ENCODE results near the gene CRACR2B.

The CRACR2B gene

DNA sequence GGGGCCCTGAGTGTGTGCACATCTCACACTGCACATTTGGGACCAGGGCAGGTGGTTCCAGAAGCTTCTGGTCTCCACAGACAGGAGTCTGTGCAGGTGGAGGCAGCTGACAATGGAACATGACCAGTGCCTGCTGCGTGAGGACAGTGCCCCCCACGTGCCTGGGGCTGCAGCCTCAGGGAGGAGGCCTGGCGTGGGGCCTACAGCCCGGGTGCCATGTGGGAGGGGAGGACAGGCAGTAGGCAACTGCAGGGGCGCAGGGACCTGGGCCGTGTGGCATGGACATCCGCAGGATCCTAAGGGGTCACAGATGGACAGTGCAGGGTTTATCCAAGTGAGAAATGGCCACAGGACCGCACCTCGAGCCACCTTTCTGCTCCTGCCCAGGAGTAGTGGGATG lies 43.8 kb downstream of the CRACR2B start:
- H3K4me3 ChIP-seq (ENCODE audit: low read depth, low read length): no peak overlapping the region
- TF ChIP-seq, protein P1, sequence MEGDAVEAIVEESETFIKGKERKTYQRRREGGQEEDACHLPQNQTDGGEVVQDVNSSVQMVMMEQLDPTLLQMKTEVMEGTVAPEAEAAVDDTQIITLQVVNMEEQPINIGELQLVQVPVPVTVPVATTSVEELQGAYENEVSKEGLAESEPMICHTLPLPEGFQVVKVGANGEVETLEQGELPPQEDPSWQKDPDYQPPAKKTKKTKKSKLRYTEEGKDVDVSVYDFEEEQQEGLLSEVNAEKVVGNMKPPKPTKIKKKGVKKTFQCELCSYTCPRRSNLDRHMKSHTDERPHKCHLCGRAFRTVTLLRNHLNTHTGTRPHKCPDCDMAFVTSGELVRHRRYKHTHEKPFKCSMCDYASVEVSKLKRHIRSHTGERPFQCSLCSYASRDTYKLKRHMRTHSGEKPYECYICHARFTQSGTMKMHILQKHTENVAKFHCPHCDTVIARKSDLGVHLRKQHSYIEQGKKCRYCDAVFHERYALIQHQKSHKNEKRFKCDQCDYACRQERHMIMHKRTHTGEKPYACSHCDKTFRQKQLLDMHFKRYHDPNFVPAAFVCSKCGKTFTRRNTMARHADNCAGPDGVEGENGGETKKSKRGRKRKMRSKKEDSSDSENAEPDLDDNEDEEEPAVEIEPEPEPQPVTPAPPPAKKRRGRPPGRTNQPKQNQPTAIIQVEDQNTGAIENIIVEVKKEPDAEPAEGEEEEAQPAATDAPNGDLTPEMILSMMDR (IDR thresholded peaks at IDR 0.05; ENCODE audit: low read depth, low read length): no peak

DNA sequence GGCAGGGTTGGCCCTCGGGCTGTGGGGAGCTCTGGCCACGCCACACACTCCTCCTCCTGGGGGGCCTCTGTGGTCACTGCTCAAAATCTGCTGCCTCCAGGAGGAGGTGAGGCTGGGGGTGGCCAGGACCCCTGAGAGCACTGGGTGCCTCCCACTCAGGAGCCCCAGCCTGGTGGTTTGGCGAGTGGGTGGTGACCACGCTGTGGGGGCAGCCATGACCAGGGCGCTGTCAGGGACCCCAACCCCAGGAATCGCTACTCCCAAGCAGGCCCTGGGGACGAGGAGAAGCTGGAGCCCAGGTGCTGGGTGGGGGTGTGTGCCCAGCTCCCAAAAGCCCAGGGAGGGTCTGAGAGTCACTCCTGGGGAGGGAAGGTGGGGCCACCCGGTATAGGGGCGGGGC lies 45.1 kb downstream of the CRACR2B start:
- TF ChIP-seq, protein P1 (IDR thresholded peaks at IDR 0.05; ENCODE audit: low read depth, low read length): no peak

DNA sequence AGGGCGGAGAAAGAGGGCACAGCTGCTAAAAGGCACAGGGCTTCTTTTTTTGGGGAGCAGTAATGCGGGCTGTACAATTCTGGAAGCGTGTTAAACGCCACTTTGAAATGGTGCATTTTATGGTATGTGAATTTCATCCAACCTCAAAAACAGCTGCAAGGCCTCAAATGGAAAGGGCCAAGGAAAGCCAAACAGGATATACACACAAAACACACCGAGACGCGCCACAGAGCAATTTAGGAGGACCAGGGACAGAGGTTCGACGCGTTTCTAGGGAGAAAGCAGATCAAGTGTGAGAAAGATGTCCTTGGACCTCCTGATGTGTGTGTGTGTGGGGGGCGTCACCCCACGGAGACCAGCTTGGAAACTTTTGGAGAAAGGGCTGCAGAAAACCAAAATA lies 46.0 kb downstream of the CRACR2B start:
- TF ChIP-seq, protein P1 (IDR thresholded peaks at IDR 0.05; ENCODE audit: low read depth, low read length): no peak

More for the DNA sequence above, 45.1 kb downstream of the CRACR2B start:
- H3K4me3 ChIP-seq (ENCODE audit: low read depth, low read length): no peak overlapping the region

DNA sequence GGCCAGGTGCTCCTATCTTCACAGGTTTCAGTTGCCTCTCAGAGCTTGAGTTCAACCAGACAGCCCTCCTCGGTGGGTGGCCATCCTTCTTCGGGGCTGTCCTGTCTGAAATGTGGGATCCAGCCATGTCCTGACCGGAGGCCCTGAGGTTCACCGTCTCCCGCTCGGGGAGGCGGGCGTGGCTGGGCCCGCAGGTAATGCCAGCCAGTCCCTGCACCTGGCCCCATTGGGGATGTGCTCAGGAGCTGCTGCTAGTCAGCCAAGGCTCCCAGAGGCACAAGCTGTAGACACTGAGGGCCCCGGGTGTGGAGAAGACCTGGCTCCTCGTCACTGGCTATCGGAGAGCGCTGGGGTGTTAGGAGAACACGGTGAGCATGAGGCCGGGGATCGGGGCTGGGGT lies 47.5 kb downstream of the CRACR2B start:
- TF ChIP-seq, protein P1 (IDR thresholded peaks at IDR 0.05; ENCODE audit: low read depth, low read length): no peak
- no peak overlapping the region for H3K4me3 ChIP-seq (ENCODE audit: low read depth, low read length)

More for the DNA sequence above, 46.0 kb downstream of the CRACR2B start:
- no peak overlapping the region for H3K4me3 ChIP-seq (ENCODE audit: low read depth, low read length)

DNA sequence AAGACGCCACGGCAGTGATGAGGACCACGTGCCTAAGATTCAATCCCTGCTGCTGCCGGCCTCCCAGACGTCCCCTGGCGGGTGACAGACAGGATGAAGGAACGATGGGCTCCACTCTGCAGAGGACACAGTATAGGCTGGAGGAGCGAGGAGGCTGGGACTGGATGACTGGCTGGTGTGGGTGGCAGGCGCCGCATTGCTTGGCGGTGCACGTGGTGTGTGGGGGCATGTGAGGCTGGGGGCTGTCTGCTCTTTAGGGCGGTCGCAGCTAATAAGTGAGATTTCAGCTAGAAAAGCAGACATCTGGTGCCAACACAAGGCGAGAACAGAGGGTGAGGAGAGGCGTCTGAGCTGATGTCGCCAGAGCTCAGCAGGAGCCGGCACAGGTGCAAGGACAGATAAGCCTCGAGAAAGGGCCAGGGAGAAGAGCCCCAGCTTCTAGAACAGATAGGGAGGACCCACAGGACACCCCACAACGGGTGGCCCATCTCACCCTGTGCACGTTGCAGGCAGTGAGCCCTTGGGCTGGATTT lies 48.1 kb downstream of the CRACR2B start:
- TF ChIP-seq, protein P1 (IDR thresholded peaks at IDR 0.05; ENCODE audit: low read depth, low read length): no peak

DNA sequence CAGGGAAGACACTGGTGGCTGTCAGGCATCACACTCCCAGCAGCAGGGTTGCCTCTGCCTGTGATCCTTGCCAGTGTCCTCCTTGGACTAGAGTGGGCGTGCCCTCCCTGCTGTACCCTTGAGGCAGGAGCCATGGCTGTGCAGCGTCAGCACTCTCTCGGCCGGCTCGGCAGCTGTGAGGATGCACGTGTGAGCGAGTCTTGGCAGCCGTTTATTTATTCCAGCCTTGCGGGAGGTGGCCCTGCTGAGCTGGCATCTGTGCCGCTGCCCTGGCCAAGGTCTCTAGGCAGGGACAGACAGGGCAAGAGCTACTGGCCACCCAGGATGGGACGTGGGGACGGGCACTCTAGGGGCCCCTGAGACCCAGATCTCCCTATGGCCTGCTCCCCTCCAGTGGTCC lies 48.8 kb downstream of the CRACR2B start:
- H3K4me3 ChIP-seq (ENCODE audit: low read depth, low read length): no peak overlapping the region
- TF ChIP-seq, protein P1 (IDR thresholded peaks at IDR 0.05; ENCODE audit: low read depth, low read length): no peak

More for the DNA sequence above, 48.1 kb downstream of the CRACR2B start:
- H3K4me3 ChIP-seq (ENCODE audit: low read depth, low read length): no peak overlapping the region

DNA sequence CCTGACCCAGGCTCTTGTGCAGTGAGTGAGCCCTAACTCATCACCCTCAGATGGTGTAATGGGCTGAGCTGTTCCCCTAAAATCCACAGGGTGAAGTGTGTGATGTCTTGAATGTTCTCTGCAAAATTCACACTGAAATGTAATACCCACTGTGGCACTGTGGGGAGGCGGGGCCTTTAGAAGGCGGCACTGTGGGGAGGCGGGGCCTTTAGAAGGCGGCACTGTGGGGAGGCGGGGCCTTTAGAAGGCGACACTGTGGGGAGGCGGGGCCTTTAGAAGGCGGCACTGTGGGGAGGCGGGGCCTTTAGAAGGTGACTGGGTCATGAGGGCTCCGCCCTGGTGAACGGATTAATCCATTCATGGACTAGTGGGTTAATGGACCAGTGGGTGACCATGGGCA lies 49.8 kb downstream of the CRACR2B start:
- TF ChIP-seq, protein P1 (IDR thresholded peaks at IDR 0.05; ENCODE audit: low read depth, low read length): no peak
- no peak overlapping the region for H3K4me3 ChIP-seq (ENCODE audit: low read depth, low read length)
